ENCODE data around the gene RAB1A. TPM values are rescaled to one million over a fixed set of nuclear protein-coding genes. Genes with fewer than 3 reads are reported as not detected.

The RAB1A gene
- total and polyA plus RNA-seq, 9 of the 15 experiments (the other 6 are each of a cell fraction or from before 2014, with no cell fraction given): 43.8 to 163 (median 67.7) TPM

- TF ChIP-seq HDAC6 (IDR thresholded peaks at IDR 0.05; ENCODE audit: low read depth, low read length) (no peak), TRIM24 (IDR thresholded peaks at IDR 0.05) (no peak), MTF1 (CRISPR knock-in tag; IDR thresholded peaks at IDR 0.05; ENCODE audit: borderline replicate concordance) (no peak), SRSF7 (optimal IDR thresholded peaks at IDR 0.05; ENCODE audit: low read depth, low read length) (no peak), ZEB2 (IDR thresholded peaks at IDR 0.05) (no peak), CCAR2 (IDR thresholded peaks at IDR 0.05; ENCODE audit: low read depth, low read length) (no peak), MAZ (CRISPR knock-in tag; conservative IDR thresholded peaks at IDR 0.05 in 1 of 2, IDR thresholded peaks at IDR 0.05 in 1 of 2) (no peak), SP1 (CRISPR knock-in tag; IDR thresholded peaks at IDR 0.05) (peak; percentile 41; the same call in 1 of the 2 replicates), NONO (IDR thresholded peaks at IDR 0.05; ENCODE audit: low read depth in 2 of 2, low read length in 1 of 2) (no peak), NCOA1 (IDR thresholded peaks at IDR 0.05; ENCODE audit: low read depth) (no peak), TAL1 (IDR thresholded peaks at IDR 0.05) (no peak), GTF2A2 (tag; IDR thresholded peaks at IDR 0.05) (no peak), ZNF518B (CRISPR knock-in tag; IDR thresholded peaks at IDR 0.05) (no peak), E4F1 (CRISPR knock-in tag; IDR thresholded peaks at IDR 0.05; ENCODE audit: borderline replicate concordance) (no peak), LARP7 (IDR thresholded peaks at IDR 0.05) (no peak), HEY1 (CRISPR knock-in tag; IDR thresholded peaks at IDR 0.05; ENCODE audit: borderline replicate concordance) (no peak), NFE2 (IDR thresholded peaks at IDR 0.05; ENCODE audit: low read depth) (peak; percentile 49), NR2C1 (IDR thresholded peaks at IDR 0.05) (no peak), NR2C1 (tag; IDR thresholded peaks at IDR 0.05) (no peak), ZNF239 (CRISPR knock-in tag; IDR thresholded peaks at IDR 0.05) (no peak)
- TF ChIP-seq, protein P1, sequence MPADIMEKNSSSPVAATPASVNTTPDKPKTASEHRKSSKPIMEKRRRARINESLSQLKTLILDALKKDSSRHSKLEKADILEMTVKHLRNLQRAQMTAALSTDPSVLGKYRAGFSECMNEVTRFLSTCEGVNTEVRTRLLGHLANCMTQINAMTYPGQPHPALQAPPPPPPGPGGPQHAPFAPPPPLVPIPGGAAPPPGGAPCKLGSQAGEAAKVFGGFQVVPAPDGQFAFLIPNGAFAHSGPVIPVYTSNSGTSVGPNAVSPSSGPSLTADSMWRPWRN (IDR thresholded peaks at IDR 0.05; ENCODE audit: low read depth): no peak
- TF ChIP-seq, protein P2, sequence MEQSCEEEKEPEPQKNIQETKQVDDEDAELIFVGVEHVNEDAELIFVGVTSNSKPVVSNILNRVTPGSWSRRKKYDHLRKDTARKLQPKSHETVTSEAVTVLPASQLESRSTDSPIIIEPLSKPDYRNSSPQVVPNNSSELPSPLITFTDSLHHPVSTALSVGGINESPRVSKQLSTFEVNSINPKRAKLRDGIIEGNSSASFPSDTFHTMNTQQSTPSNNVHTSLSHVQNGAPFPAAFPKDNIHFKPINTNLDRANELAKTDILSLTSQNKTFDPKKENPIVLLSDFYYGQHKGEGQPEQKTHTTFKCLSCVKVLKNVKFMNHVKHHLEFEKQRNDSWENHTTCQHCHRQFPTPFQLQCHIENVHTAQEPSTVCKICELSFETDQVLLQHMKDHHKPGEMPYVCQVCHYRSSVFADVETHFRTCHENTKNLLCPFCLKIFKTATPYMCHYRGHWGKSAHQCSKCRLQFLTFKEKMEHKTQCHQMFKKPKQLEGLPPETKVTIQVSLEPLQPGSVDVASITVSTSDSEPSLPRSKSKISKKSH (CRISPR knock-in tag; IDR thresholded peaks at IDR 0.05): no peak
Measured at GRCh38 chr2:65064728-65065552, 65.0 kb downstream of the RAB1A start (continued).

Data from K562 (cell line).